AG10803 (cell line): Measurements from ENCODE around the gene PLXDC1.

Experiments used
- DNase-seq: peaks from one replicate; pipeline ENCODE4 v3.0.0; 2010; ENCODE audit warnings: low read depth
- H3K4me3 ChIP-seq: 2 replicates; pipeline ENCODE4 v1.5.1; 2011; ENCODE audit warnings: mild to moderate bottlenecking, low read length, control low read depth
- TF ChIP-seq, protein P1 (sequence below): conservative IDR thresholded peaks from 2 replicates; pipeline ENCODE4 v1.5.1; 2011; ENCODE audit warnings: mild to moderate bottlenecking, low read length, control low read depth, inconsistent platforms

Gene PLXDC1

GRCh38 chr17:39069114-39069756, 82.2 kb downstream of the PLXDC1 start:
- TF ChIP-seq, protein P1, sequence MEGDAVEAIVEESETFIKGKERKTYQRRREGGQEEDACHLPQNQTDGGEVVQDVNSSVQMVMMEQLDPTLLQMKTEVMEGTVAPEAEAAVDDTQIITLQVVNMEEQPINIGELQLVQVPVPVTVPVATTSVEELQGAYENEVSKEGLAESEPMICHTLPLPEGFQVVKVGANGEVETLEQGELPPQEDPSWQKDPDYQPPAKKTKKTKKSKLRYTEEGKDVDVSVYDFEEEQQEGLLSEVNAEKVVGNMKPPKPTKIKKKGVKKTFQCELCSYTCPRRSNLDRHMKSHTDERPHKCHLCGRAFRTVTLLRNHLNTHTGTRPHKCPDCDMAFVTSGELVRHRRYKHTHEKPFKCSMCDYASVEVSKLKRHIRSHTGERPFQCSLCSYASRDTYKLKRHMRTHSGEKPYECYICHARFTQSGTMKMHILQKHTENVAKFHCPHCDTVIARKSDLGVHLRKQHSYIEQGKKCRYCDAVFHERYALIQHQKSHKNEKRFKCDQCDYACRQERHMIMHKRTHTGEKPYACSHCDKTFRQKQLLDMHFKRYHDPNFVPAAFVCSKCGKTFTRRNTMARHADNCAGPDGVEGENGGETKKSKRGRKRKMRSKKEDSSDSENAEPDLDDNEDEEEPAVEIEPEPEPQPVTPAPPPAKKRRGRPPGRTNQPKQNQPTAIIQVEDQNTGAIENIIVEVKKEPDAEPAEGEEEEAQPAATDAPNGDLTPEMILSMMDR: peak; percentile 74
- H3K4me3 ChIP-seq: no peak overlapping the region
- peak; percentile 50 for DNase-seq

GRCh38 chr17:39064819-39065218, 86.6 kb downstream of the PLXDC1 start:
- TF ChIP-seq, protein P1: no peak
- no peak for DNase-seq
- no peak overlapping the region for H3K4me3 ChIP-seq

- DNase-seq: peak; percentile 82
- H3K4me3 ChIP-seq: no peak overlapping the region
- TF ChIP-seq, protein P1: no peak
Measured at GRCh38 chr17:39064374-39064773, 87.1 kb downstream of the PLXDC1 start.

- TF ChIP-seq, protein P1: no peak
- no peak for DNase-seq
- H3K4me3 ChIP-seq: no peak overlapping the region
Measured at GRCh38 chr17:39063681-39064069, 87.8 kb downstream of the PLXDC1 start.

DNA sequence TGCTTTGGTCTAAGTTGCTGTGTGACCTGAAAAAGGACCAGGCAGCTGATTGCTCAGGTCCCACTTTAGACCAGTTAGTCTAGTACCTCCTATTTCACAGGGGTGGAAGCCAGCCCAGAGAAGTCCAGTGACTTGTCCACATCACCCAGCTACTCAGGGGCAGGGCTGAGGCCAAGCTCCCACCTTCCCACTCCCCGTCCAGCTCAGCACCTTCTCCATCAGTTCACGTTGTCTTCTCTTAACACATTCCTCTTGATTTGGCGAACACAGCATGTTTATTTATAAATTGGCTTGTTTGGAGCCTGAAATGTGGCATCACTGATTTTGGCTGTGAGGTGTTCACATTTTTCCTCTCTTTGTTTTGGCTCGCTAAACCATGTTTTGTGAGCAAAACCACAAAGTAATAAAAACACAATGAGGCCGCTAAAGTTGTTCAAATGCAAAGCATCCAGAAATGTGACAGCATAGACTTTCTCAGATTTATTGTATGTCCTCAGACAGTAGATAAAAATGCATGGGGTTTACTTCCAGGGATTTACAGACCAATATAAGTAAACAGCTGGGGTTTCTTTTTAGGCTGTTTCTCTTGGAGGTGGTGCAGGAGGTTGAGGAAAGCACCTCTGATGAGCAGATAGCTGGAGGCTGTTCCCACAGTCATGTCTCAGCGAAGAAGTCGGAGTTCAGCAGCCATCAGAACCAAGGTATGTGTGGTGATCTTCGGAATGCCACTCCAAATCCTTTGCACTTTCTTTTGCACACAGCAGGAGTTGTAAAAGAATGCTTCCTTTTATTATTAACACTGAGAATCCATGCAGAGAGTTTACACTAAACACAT, 88.4 kb downstream of the PLXDC1 start:
- TF ChIP-seq, protein P1: no peak
- DNase-seq: peak; percentile 71
- no peak overlapping the region for H3K4me3 ChIP-seq

DNA sequence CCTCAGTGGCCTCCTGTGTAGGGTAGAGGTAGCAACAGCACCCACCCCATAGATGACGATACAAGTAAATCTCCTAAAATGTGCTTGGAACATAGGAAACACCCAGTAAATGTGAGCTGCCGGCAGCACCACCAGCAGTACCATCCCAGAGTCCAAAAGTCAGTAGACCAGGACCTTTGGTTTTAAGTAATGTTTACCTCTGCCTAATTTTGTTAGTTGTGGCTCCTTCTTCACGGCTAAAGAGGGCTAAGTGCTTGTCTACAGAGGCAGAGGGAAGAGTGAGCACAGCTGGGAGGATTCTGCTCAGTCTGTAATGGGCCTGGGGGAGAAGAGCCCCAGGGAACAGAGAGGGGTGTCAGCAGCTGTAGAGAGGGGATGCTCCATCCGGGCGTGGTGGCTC, 92.9 kb downstream of the PLXDC1 start:
- TF ChIP-seq, protein P1: no peak
- no peak overlapping the region for H3K4me3 ChIP-seq
- no peak for DNase-seq
